ENCODE measurements around the gene NR6A1. TPM values are rescaled to one million over a fixed set of nuclear protein-coding genes. Genes with fewer than 3 reads are reported as not detected.

The NR6A1 gene
- total RNA-seq, 2 experiments from 2014 or later: not detected

DNA sequence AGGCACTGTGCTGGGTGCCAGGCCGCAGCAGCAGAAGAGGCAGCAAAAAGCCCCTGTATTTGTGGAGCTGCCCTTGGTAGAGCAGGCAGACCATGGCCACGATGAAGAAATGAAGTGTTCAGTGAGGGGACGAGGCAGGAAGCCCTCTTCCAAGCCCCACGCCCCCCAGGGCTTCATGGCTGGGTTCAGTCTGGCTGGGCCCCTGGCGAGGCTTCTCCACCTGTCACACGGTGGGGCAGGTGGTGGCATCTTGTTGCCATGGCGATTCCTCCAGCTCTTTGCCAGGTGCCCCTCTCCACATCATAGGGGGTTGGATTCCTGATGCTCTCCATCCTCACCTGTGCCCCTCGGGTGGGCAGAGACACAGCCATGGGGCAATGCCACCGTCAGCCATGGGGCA, 299.4 kb downstream of the NR6A1 start:
- Histone ChIP-seq H3K4me3 (ENCODE audit: low read length) (no peak overlapping the region), H3K36me3 (ENCODE audit: insufficient read depth, low read length) (no peaks in the 10 kb centered on the region), H3K4me1 (ENCODE audit: insufficient read depth, low read length) (no peaks in the 10 kb centered on the region), H3K9me3 (ENCODE audit: control insufficient read depth in 1 of 2, insufficient read depth in 1 of 2, low read length in 2 of 2) (no peaks in the 10 kb centered on the region), H3K27ac (ENCODE audit: low read depth in 1 of 2, low read length in 2 of 2) (no peak overlapping the region), H3K27me3 (ENCODE audit: control insufficient read depth in 1 of 2, insufficient read depth in 2 of 2, low read length in 2 of 2) (peaks cover 6 to 11% of the 10 kb centered on the region in 2 experiments)
- DNase-seq (no peak), ATAC-seq (ENCODE audit: poor library complexity) (no peak)
- no peaks in the 10 kb centered on the region for H3K36me3 Mint-ChIP-seq (ENCODE audit: low read depth)
- H3K27ac Mint-ChIP-seq: no peak overlapping the region
- H3K9me3 Mint-ChIP-seq: no peaks in the 10 kb centered on the region
- H3K4me3 Mint-ChIP-seq: no peak overlapping the region
- CTCF ChIA-PET: interaction anchor here (0.6 kb wide), 1 partner anchor 276 kb away, joined by 3 read pairs; no protein-coding TSS in a partner anchor
- TF ChIP-seq, protein P1, sequence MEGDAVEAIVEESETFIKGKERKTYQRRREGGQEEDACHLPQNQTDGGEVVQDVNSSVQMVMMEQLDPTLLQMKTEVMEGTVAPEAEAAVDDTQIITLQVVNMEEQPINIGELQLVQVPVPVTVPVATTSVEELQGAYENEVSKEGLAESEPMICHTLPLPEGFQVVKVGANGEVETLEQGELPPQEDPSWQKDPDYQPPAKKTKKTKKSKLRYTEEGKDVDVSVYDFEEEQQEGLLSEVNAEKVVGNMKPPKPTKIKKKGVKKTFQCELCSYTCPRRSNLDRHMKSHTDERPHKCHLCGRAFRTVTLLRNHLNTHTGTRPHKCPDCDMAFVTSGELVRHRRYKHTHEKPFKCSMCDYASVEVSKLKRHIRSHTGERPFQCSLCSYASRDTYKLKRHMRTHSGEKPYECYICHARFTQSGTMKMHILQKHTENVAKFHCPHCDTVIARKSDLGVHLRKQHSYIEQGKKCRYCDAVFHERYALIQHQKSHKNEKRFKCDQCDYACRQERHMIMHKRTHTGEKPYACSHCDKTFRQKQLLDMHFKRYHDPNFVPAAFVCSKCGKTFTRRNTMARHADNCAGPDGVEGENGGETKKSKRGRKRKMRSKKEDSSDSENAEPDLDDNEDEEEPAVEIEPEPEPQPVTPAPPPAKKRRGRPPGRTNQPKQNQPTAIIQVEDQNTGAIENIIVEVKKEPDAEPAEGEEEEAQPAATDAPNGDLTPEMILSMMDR (IDR thresholded peaks at IDR 0.05): no peak
- peaks cover 18% of the 10 kb centered on the region for H3K27me3 Mint-ChIP-seq
- intact Hi-C loops (cut with DNase I, micrococcal nuclease): no loop called here
- POLR2A ChIA-PET: no interaction called here
- H3K4me1 Mint-ChIP-seq (ENCODE audit: low read depth): no peaks in the 10 kb centered on the region

- peaks cover 18% of the 10 kb centered on the region for H3K27me3 Mint-ChIP-seq
- Histone ChIP-seq H3K4me1 (ENCODE audit: insufficient read depth, low read length) (no peaks in the 10 kb centered on the region), H3K4me3 (ENCODE audit: low read length) (no peak overlapping the region), H3K27me3 (ENCODE audit: control insufficient read depth in 1 of 2, insufficient read depth in 2 of 2, low read length in 2 of 2) (peaks cover 0 to under 1% of the 10 kb centered on the region in 2 experiments), H3K27ac (ENCODE audit: low read depth in 1 of 2, low read length in 2 of 2) (no peak overlapping the region), H3K9me3 (ENCODE audit: control insufficient read depth in 1 of 2, insufficient read depth in 1 of 2, low read length in 2 of 2) (no peaks in the 10 kb centered on the region), H3K36me3 (ENCODE audit: insufficient read depth, low read length) (no peaks in the 10 kb centered on the region)
- no peaks in the 10 kb centered on the region for H3K4me1 Mint-ChIP-seq (ENCODE audit: low read depth)
- no peak overlapping the region for H3K4me3 Mint-ChIP-seq
- TF ChIP-seq, protein P1 (IDR thresholded peaks at IDR 0.05): no peak
- H3K36me3 Mint-ChIP-seq (ENCODE audit: low read depth): no peaks in the 10 kb centered on the region
- H3K9me3 Mint-ChIP-seq: no peaks in the 10 kb centered on the region
- no peak overlapping the region for H3K27ac Mint-ChIP-seq
- no peak for DNase-seq
- CTCF ChIA-PET: no interaction called here
- ATAC-seq (ENCODE audit: poor library complexity): no peak
- POLR2A ChIA-PET: no interaction called here
- intact Hi-C loops (cut with DNase I, micrococcal nuclease): no loop called here
Observed at GRCh38 chr9:124470726-124471125, 300.4 kb downstream of the NR6A1 start.

- H3K27me3 Mint-ChIP-seq: peaks cover 17% of the 10 kb centered on the region
- TF ChIP-seq, protein P1 (IDR thresholded peaks at IDR 0.05): no peak
- H3K27ac Mint-ChIP-seq: no peak overlapping the region
- Histone ChIP-seq H3K27ac (ENCODE audit: low read depth in 1 of 2, low read length in 2 of 2) (no peak overlapping the region), H3K36me3 (ENCODE audit: insufficient read depth, low read length) (no peaks in the 10 kb centered on the region), H3K4me3 (ENCODE audit: low read length) (no peak overlapping the region), H3K9me3 (ENCODE audit: control insufficient read depth in 1 of 2, insufficient read depth in 1 of 2, low read length in 2 of 2) (no peaks in the 10 kb centered on the region), H3K4me1 (ENCODE audit: insufficient read depth, low read length) (no peaks in the 10 kb centered on the region), H3K27me3 (ENCODE audit: control insufficient read depth in 1 of 2, insufficient read depth in 2 of 2, low read length in 2 of 2) (no peaks in the 10 kb centered on the region)
- DNase-seq: no peak
- intact Hi-C loops (cut with DNase I, micrococcal nuclease): no loop called here
- H3K9me3 Mint-ChIP-seq: no peaks in the 10 kb centered on the region
- H3K4me1 Mint-ChIP-seq (ENCODE audit: low read depth): no peaks in the 10 kb centered on the region
- H3K36me3 Mint-ChIP-seq (ENCODE audit: low read depth): no peaks in the 10 kb centered on the region
- ChIA-PET POLR2A (no interaction called here), CTCF (no interaction called here)
- H3K4me3 Mint-ChIP-seq: no peak overlapping the region
- no peak for ATAC-seq (ENCODE audit: poor library complexity)
Observed at GRCh38 chr9:124470306-124470705, 300.8 kb downstream of the NR6A1 start.
